GM12878 (cell line): Measurements from ENCODE around the gene AP2A2. TPM values are rescaled to one million over a fixed set of nuclear protein-coding genes. Genes with fewer than 3 reads are reported as not detected.

Experiments
- BACH1 ChIP-seq: fragments of 450-650 bp; IDR thresholded peaks from 2 replicates; pipeline ENCODE4 v1.6.1; 2017; ENCODE audit warnings: mild to moderate bottlenecking, borderline replicate concordance
- FOS ChIP-seq: IDR thresholded peaks from 3 replicates; pipeline ENCODE4 v1.6.1; 2011; ENCODE audit warnings: borderline replicate concordance; ENCODE audit not compliant: insufficient read length; ENCODE audit errors: extremely low read depth
- IRF3 ChIP-seq: fragments of 450-650 bp; IDR thresholded peaks from 2 replicates; pipeline ENCODE4 v1.6.1; 2014; ENCODE audit warnings: mild to moderate bottlenecking
- RAD21 ChIP-seq: IDR thresholded peaks from 2 replicates; pipeline ENCODE4 v1.6.1; 2011; ENCODE audit warnings: mild to moderate bottlenecking, low read depth, low read length, moderate library complexity; ENCODE audit not compliant: insufficient read depth
- ZNF217 ChIP-seq: fragments of 450-650 bp; IDR thresholded peaks from 2 replicates; pipeline ENCODE4 v1.6.1; 2017; ENCODE audit warnings: antibody characterized with exemption, mild to moderate bottlenecking
- polyA plus RNA-seq, 11 experiments: library from polyadenylated mRNA; depleted of rRNA in 4 of 11; unstranded in 6 of 11; stranded (reverse) in 5 of 11; fragments of >200 nt; fragmentation: Nextera tagmentation in 4 of 11; fragmentation: Illumina TruSeq in 1 of 11; extraction: Ambion mirVana in 4 of 11; extraction: Trizol in 1 of 11; gene quantifications; 1 replicate in 1 of 11; 2 replicates in 10 of 11; pipeline versions ENCODE4 v1.2.1 to v1.2.3, GENCODE V29; 2011 to 2016; ENCODE audit warnings: inconsistent platforms in 2 of 11, missing spikeins in 2 of 11, low read depth in 1 of 11
- total RNA-seq, 4 experiments: library from RNA; depleted of rRNA in 3 of 4; stranded (reverse); fragments of >200 nt in 3 of 4; fragmentation: Illumina TruSeq in 1 of 4; extraction: Trizol in 1 of 4; gene quantifications; 2 replicates each; pipeline versions ENCODE4 v1.2.1 to v1.2.3, GENCODE V29; 2013 to 2021
- TF ChIP-seq, protein P1 (sequence below): fragments of 450-650 bp; IDR thresholded peaks from 2 replicates; pipeline ENCODE4 v1.6.1; 2017; ENCODE audit warnings: mild to moderate bottlenecking, moderate library complexity
- TF ChIP-seq, protein P2 (sequence below): fragments of 450-650 bp; IDR thresholded peaks from 2 replicates; pipeline ENCODE4 v1.6.1; 2017; ENCODE audit warnings: mild to moderate bottlenecking, low read depth, inconsistent platforms; ENCODE audit not compliant: poor library complexity, severe bottlenecking

The AP2A2 gene
- total and polyA plus RNA-seq, 10 of the 15 experiments (the other 5 are each of a cell fraction or from before 2014, with no cell fraction given) = 0.58 to 48.8 (median 18.2) TPM

GRCh38 chr11:914747-915501, 10.7 kb upstream of the AP2A2 start (continued):
- TF ChIP-seq, protein P1, sequence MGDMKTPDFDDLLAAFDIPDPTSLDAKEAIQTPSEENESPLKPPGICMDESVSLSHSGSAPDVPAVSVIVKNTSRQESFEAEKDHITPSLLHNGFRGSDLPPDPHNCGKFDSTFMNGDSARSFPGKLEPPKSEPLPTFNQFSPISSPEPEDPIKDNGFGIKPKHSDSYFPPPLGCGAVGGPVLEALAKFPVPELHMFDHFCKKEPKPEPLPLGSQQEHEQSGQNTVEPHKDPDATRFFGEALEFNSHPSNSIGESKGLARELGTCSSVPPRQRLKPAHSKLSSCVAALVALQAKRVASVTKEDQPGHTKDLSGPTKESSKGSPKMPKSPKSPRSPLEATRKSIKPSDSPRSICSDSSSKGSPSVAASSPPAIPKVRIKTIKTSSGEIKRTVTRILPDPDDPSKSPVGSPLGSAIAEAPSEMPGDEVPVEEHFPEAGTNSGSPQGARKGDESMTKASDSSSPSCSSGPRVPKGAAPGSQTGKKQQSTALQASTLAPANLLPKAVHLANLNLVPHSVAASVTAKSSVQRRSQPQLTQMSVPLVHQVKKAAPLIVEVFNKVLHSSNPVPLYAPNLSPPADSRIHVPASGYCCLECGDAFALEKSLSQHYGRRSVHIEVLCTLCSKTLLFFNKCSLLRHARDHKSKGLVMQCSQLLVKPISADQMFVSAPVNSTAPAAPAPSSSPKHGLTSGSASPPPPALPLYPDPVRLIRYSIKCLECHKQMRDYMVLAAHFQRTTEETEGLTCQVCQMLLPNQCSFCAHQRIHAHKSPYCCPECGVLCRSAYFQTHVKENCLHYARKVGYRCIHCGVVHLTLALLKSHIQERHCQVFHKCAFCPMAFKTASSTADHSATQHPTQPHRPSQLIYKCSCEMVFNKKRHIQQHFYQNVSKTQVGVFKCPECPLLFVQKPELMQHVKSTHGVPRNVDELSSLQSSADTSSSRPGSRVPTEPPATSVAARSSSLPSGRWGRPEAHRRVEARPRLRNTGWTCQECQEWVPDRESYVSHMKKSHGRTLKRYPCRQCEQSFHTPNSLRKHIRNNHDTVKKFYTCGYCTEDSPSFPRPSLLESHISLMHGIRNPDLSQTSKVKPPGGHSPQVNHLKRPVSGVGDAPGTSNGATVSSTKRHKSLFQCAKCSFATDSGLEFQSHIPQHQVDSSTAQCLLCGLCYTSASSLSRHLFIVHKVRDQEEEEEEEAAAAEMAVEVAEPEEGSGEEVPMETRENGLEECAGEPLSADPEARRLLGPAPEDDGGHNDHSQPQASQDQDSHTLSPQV = no peak
- no peak for TF ChIP-seq IRF3
- TF ChIP-seq ZNF217 = no peak
- TF ChIP-seq, protein P2, sequence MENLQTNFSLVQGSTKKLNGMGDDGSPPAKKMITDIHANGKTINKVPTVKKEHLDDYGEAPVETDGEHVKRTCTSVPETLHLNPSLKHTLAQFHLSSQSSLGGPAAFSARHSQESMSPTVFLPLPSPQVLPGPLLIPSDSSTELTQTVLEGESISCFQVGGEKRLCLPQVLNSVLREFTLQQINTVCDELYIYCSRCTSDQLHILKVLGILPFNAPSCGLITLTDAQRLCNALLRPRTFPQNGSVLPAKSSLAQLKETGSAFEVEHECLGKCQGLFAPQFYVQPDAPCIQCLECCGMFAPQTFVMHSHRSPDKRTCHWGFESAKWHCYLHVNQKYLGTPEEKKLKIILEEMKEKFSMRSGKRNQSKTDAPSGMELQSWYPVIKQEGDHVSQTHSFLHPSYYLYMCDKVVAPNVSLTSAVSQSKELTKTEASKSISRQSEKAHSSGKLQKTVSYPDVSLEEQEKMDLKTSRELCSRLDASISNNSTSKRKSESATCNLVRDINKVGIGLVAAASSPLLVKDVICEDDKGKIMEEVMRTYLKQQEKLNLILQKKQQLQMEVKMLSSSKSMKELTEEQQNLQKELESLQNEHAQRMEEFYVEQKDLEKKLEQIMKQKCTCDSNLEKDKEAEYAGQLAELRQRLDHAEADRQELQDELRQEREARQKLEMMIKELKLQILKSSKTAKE = no peak
- TF ChIP-seq FOS = no peak
- no peak for TF ChIP-seq BACH1
- no peak for TF ChIP-seq RAD21
- TF ChIP-seq, all 136 proteins: peak for 0
